Choroid plexus epithelial cell (primary cell): ENCODE results near the gene HM13.
"Not testable (repeated sequence)": the region's sequence is repeated elsewhere in the genome, so short reads cannot be mapped to it uniquely, and the experiment has no call there.

ENCODE experiments used
- DNase-seq: peaks from one replicate; pipeline ENCODE4 v3.0.0-alpha.2; 2010; ENCODE audit warnings: low read depth
- H3K4me3 ChIP-seq: 2 replicates; pipeline ENCODE4 v1.5.1; 2011; ENCODE audit warnings: low read depth, mild to moderate bottlenecking, control low read depth, low read length, moderate library complexity
- CTCF ChIP-seq: conservative IDR thresholded peaks from 2 replicates; pipeline ENCODE4 v1.5.1; 2011; ENCODE audit warnings: low read depth, mild to moderate bottlenecking, control low read depth, inconsistent platforms, low read length, moderate library complexity

Gene HM13

GRCh38 chr20:31544600-31544999, 30.4 kb downstream of the HM13 start:
- H3K4me3 ChIP-seq: no peak overlapping the region
- TF ChIP-seq CTCF: no peak
- DNase-seq: no peak

- DNase-seq: not testable (repeated sequence)
Measured at GRCh38 chr20:31545621-31546040, 31.4 kb downstream of the HM13 start.

GRCh38 chr20:31547017-31547675, 32.9 kb downstream of the HM13 start:
- peak; percentile 93 for DNase-seq
- peak; percentile 23 for TF ChIP-seq CTCF
- H3K4me3 ChIP-seq: peak overlapping the region; percentile 62

More at GRCh38 chr20:31545621-31546040, 31.4 kb downstream of the HM13 start:
- not testable (repeated sequence) for H3K4me3 ChIP-seq

- no peak for TF ChIP-seq CTCF
- DNase-seq: no peak
- H3K4me3 ChIP-seq: peak overlapping the region; percentile 62
Measured at GRCh38 chr20:31547720-31548298, 33.6 kb downstream of the HM13 start.

- TF ChIP-seq CTCF: no peak
- no peak overlapping the region for H3K4me3 ChIP-seq
- DNase-seq: no peak
Measured at GRCh38 chr20:31548820-31549512, 34.7 kb downstream of the HM13 start.

- DNase-seq: no peak
- no peak for TF ChIP-seq CTCF
- H3K4me3 ChIP-seq: no peak overlapping the region
Measured at GRCh38 chr20:31549513-31549880, 35.3 kb downstream of the HM13 start.

- DNase-seq: no peak
- no peak for TF ChIP-seq CTCF
- no peak overlapping the region for H3K4me3 ChIP-seq
Measured at GRCh38 chr20:31550099-31550498, 35.9 kb downstream of the HM13 start.
